Type B pancreatic cell (in vitro differentiated cells): ENCODE data around the gene ZNF428. TPM values are rescaled to one million over a fixed set of nuclear protein-coding genes. Genes with fewer than 3 reads are reported as not detected.

Source experiments
- DNase-seq: peaks from one replicate; pipeline ENCODE4 v3.0.0; 2021; ENCODE audit warnings: mixed read lengths; ENCODE audit not compliant: unreplicated experiment; ENCODE audit errors: extremely low spot score
- H3K27ac Mint-ChIP-seq: 2 replicates; pipeline ENCODE4 v1.8.0; 2021; ENCODE audit warnings: mild to moderate bottlenecking, mixed read lengths
- H3K27me3 Mint-ChIP-seq: 2 replicates; pipeline ENCODE4 v1.8.0; 2021; ENCODE audit warnings: mixed read lengths
- H3K36me3 Mint-ChIP-seq: 2 replicates; pipeline ENCODE4 v1.8.0; 2021; ENCODE audit warnings: mixed read lengths
- H3K4me1 Mint-ChIP-seq: one replicate; pipeline ENCODE4 v1.8.0; 2021; ENCODE audit warnings: mixed read lengths; ENCODE audit not compliant: unreplicated experiment
- H3K4me3 Mint-ChIP-seq: 2 replicates; pipeline ENCODE4 v1.8.0; 2021; ENCODE audit warnings: mild to moderate bottlenecking, mixed read lengths
- H3K9me3 Mint-ChIP-seq: 2 replicates; pipeline ENCODE4 v1.8.0; 2021; ENCODE audit warnings: mixed read lengths
- CTCF ChIP-seq: fragments of 200-600 bp; sonication (generic); conservative IDR thresholded peaks from 2 replicates; pipeline ENCODE4 v1.5.0; 2021; ENCODE audit warnings: antibody characterized with exemption, mild to moderate bottlenecking
- total RNA-seq: library from RNA; stranded (reverse); gene quantifications from 2 replicates; pipeline ENCODE4 v1.2.1, GENCODE V29; 2021; ENCODE audit warnings: low replicate concordance

The ZNF428 gene
- total RNA-seq, 1 donor from 2014 or later: 76.9 TPM

DNA sequence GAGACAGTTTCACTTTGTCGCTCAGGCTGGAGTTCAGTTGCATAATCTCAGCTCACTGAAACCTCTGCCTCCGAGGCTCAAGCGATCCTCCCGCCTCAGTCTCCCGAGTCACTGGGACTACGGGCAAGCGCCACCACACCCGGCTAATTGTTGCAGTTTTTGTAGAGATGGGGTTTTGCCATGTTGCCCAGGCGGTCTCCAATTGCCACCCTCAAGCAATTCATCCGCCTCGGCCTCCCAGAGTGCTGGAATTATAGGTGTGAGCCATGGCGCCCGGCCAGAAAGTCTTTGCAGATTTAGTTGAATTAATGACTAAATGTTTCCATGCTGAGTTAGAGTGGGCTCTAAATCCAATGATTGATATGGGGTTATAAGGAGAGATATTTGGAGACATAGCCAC is 24.8 kb upstream of the ZNF428 start:
- H3K4me1 Mint-ChIP-seq: peaks cover 6% of the 10 kb centered on the region
- peaks cover 8% of the 10 kb centered on the region for H3K27me3 Mint-ChIP-seq
- H3K9me3 Mint-ChIP-seq: peaks cover 5% of the 10 kb centered on the region
- no peak for DNase-seq
- no peak overlapping the region for H3K27ac Mint-ChIP-seq
- H3K4me3 Mint-ChIP-seq: no peak overlapping the region
- peaks cover 16% of the 10 kb centered on the region for H3K36me3 Mint-ChIP-seq
- no peak for TF ChIP-seq CTCF

GRCh38 chr19:43643326-43643725 is 23.9 kb upstream of the ZNF428 start:
- H3K4me1 Mint-ChIP-seq: peaks cover 15% of the 10 kb centered on the region
- H3K36me3 Mint-ChIP-seq: peaks cover 16% of the 10 kb centered on the region
- no peak for TF ChIP-seq CTCF
- no peak for DNase-seq
- peaks cover 14% of the 10 kb centered on the region for H3K27me3 Mint-ChIP-seq
- no peak overlapping the region for H3K4me3 Mint-ChIP-seq
- peaks cover 5% of the 10 kb centered on the region for H3K9me3 Mint-ChIP-seq
- no peak overlapping the region for H3K27ac Mint-ChIP-seq

DNA sequence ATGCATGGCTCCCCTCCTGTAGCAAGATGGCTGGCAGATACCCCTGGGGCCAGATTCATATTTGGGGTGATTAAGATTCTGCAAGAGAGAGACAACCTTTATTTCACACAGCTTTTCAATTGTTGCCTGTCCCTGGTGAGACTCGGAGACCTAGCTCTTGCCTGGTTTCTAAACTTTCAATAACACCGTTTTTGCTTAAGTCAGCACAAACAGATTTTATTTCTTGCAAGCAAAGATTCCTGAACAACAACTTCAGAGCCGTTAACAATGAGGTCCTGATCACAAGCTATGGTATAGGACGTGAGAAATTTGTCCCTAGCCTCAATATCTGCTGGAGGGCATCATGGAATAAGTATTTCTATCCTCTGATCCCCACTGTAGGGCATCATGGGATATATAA is 23.1 kb upstream of the ZNF428 start:
- TF ChIP-seq CTCF: no peak
- H3K4me1 Mint-ChIP-seq: peaks cover 19% of the 10 kb centered on the region
- peaks cover 11% of the 10 kb centered on the region for H3K36me3 Mint-ChIP-seq
- H3K27ac Mint-ChIP-seq: no peak overlapping the region
- no peak for DNase-seq
- peaks cover 5% of the 10 kb centered on the region for H3K9me3 Mint-ChIP-seq
- peaks cover 14% of the 10 kb centered on the region for H3K27me3 Mint-ChIP-seq
- peak overlapping the region; percentile 41 for H3K4me3 Mint-ChIP-seq

GRCh38 chr19:43641333-43641732 is 21.9 kb upstream of the ZNF428 start:
- Mint-ChIP-seq H3K4me1 (peaks cover 19% of the 10 kb centered on the region), H3K27ac (peak overlapping the region; percentile 79), H3K9me3 (peaks cover 3% of the 10 kb centered on the region), H3K4me3 (peak overlapping the region; percentile 89), H3K27me3 (peaks cover 14% of the 10 kb centered on the region), H3K36me3 (peaks cover 3% of the 10 kb centered on the region)
- no peak for TF ChIP-seq CTCF
- no peak for DNase-seq

DNA sequence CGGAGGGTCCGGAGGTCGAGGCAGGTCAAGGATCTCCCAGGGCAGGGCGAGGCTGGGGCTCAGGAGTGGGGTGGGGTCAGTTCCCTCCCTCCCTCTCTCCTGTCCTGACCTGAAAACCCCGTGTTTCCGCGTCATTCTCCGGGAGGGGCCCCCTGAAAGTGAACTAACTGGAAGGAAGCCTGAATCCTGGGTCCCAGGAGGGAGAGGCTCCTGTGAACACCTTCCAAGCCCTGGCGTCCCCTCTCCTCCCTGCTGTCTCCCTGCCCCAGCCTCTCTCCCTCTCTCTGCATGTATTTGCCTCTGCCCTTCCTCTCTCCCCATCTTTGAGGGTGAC is 21.0 kb upstream of the ZNF428 start:
- no peak for TF ChIP-seq CTCF

More for the DNA sequence above, 21.0 kb upstream of the ZNF428 start:
- Mint-ChIP-seq H3K27me3 (peaks cover 14% of the 10 kb centered on the region), H3K27ac (peak overlapping the region; percentile 64), H3K4me1 (peaks cover 20% of the 10 kb centered on the region), H3K4me3 (peak overlapping the region; percentile 85), H3K36me3 (no peaks in the 10 kb centered on the region), H3K9me3 (no peaks in the 10 kb centered on the region)
- DNase-seq: no peak
